ENCODE results near the gene TNFRSF8.

The TNFRSF8 gene

DNA sequence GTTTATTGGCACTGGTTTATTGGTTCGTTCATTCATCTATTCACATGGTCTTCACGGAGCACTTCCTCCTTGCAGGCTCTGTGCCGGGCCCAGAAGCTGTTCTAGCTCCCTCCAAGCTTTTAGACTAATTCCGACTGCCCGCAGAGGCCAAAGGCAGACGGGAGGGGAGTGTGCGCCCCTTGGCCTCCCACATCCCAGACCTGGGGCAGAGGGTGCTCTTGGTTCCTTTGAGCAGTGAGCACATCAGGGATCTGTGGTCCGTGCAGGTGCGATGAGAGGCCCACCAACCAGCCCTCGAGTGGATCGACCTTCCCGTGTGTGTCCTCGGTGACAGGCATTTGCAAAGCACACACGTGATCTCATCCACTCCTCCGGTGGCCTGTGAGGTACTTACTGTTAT, 65.0 kb downstream of the TNFRSF8 start:
- Histone ChIP-seq H3K36me3 (no peaks in the 10 kb centered on the region), H3K4me3 (ENCODE audit: low read depth in 1 of 2, low read length in 1 of 2) (no peak overlapping the region), H3K27ac (peak overlapping the region; percentile 92), H3K9me3 (no peaks in the 10 kb centered on the region), H3K27me3 (no peaks in the 10 kb centered on the region), H3K4me1 (ENCODE audit: control insufficient read depth in 1 of 2, insufficient read depth in 1 of 2, low read depth in 1 of 2, low read length in 1 of 2) (peaks cover 44 to 47% of the 10 kb centered on the region in 2 experiments)
- no peak for TF ChIP-seq CTCF (IDR thresholded peaks at IDR 0.05)

DNA sequence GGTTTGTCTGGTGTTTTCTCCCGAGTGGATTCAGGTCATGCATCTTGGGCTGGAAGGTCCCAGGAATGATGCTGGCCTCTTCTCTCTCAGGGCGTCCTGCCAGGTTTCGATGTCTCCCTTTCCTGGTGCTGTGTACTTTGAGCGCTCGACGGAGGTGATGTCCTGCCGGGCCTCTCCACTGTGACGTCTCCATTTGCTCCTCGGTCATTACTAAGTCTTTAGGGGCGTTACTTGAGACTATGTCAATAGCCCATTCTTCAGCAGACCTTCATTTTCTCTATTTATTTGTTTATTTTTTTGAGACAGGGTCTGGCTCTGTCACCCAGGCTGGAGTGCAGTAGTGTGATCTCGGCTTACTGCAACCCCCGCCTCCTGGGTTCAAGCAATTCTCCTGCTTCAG, 66.5 kb downstream of the TNFRSF8 start:
- Histone ChIP-seq H3K4me1 (ENCODE audit: control insufficient read depth in 1 of 2, insufficient read depth in 1 of 2, low read depth in 1 of 2, low read length in 1 of 2) (peaks cover 49 to 52% of the 10 kb centered on the region in 2 experiments), H3K36me3 (no peaks in the 10 kb centered on the region), H3K4me3 (ENCODE audit: low read depth in 1 of 2, low read length in 1 of 2) (no peak overlapping the region), H3K9me3 (no peaks in the 10 kb centered on the region), H3K27ac (no peak overlapping the region), H3K27me3 (no peaks in the 10 kb centered on the region)
- TF ChIP-seq CTCF (IDR thresholded peaks at IDR 0.05), result no peak

GRCh38 chr1:12130466-12131130, 67.5 kb downstream of the TNFRSF8 start:
- no peak overlapping the region for H3K4me3 ChIP-seq (ENCODE audit: low read depth in 1 of 2, low read length in 1 of 2)
- no peaks in the 10 kb centered on the region for H3K36me3 ChIP-seq
- H3K27ac ChIP-seq, result peak overlapping the region; percentile 27
- peaks cover 40 to 43% of the 10 kb centered on the region in 2 experiments for H3K4me1 ChIP-seq (ENCODE audit: control insufficient read depth in 1 of 2, insufficient read depth in 1 of 2, low read depth in 1 of 2, low read length in 1 of 2)
- no peaks in the 10 kb centered on the region for H3K27me3 ChIP-seq
- no peaks in the 10 kb centered on the region for H3K9me3 ChIP-seq
- no peak for TF ChIP-seq CTCF (IDR thresholded peaks at IDR 0.05)

- TF ChIP-seq CTCF (IDR thresholded peaks at IDR 0.05), result no peak
- H3K4me3 ChIP-seq (ENCODE audit: low read depth in 1 of 2, low read length in 1 of 2), result no peak overlapping the region
- H3K27ac ChIP-seq, result peak overlapping the region; percentile 97
- H3K36me3 ChIP-seq, result no peaks in the 10 kb centered on the region
- H3K9me3 ChIP-seq, result no peaks in the 10 kb centered on the region
- no peaks in the 10 kb centered on the region for H3K27me3 ChIP-seq
- peaks cover 25 to 28% of the 10 kb centered on the region in 2 experiments for H3K4me1 ChIP-seq (ENCODE audit: control insufficient read depth in 1 of 2, insufficient read depth in 1 of 2, low read depth in 1 of 2, low read length in 1 of 2)
Measured at GRCh38 chr1:12132078-12132477, 69.0 kb downstream of the TNFRSF8 start.

DNA sequence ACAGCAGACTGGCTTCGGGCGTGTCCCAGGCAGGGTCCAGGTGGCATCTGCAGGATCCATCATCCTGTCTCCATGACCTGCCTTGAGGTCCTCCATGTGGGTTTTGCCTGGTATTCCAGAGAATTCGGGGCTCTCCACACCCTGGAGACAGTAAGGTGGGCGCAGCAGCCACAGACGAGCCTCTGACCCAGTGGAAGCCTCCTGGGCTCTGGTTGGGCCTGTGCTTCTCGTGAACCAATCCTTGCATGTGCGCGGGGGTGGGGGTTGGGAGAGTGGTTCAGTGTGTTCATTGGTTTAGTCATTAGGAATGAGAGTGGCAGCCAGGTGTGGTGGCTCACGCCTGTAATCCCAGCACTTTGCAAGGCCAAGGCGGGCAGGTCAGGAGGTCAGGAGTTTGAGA, 71.6 kb downstream of the TNFRSF8 start:
- Histone ChIP-seq H3K27ac (peak overlapping the region; percentile 97), H3K36me3 (no peaks in the 10 kb centered on the region), H3K9me3 (no peaks in the 10 kb centered on the region), H3K4me3 (ENCODE audit: low read depth in 1 of 2, low read length in 1 of 2) (no peak overlapping the region), H3K4me1 (ENCODE audit: control insufficient read depth in 1 of 2, insufficient read depth in 1 of 2, low read depth in 1 of 2, low read length in 1 of 2) (peaks cover 18 to 25% of the 10 kb centered on the region in 2 experiments), H3K27me3 (no peaks in the 10 kb centered on the region)
- TF ChIP-seq CTCF (IDR thresholded peaks at IDR 0.05), result no peak
